CD4-positive, alpha-beta memory T cell (primary cell): Measurements from ENCODE around the gene KIF2A. TPM values are rescaled to one million over a fixed set of nuclear protein-coding genes. Genes with fewer than 3 reads are reported as not detected.

Source experiments
- CTCF ChIA-PET: fragments of 350-600 bp; sonication (Branson Sonifier 250); formaldehyde crosslinking; loops from one replicate; lab custom pipeline; 2021; ENCODE audit warnings: inconsistent platforms; ENCODE audit not compliant: partially characterized antibody; lab: Charles Lee
- POLR2A ChIA-PET: fragments of 350-600 bp; sonication (Branson Sonifier 250); formaldehyde crosslinking; loops from one replicate; lab custom pipeline; 2021; ENCODE audit not compliant: partially characterized antibody; lab: Charles Lee
- DNase-seq, 5 donors: peaks; one replicate each; pipeline versions ENCODE4 v3.0.0 to v3.0.0-alpha.2; 2020 to 2022; ENCODE audit warnings: mixed read lengths in 1 of 5
- H3K27ac ChIP-seq: one replicate; pipeline ENCODE4 v1.7.0; 2013; ENCODE audit warnings: low read depth, low read length
- H3K27me3 ChIP-seq: 2 replicates; pipeline ENCODE4 v1.7.0; 2013; ENCODE audit warnings: mild to moderate bottlenecking, low read length, moderate library complexity; ENCODE audit not compliant: insufficient read depth
- H3K36me3 ChIP-seq: 2 replicates; pipeline ENCODE4 v1.7.0; 2013; ENCODE audit warnings: mild to moderate bottlenecking, low read length, moderate library complexity; ENCODE audit not compliant: insufficient read depth
- H3K4me1 ChIP-seq: 2 replicates; pipeline ENCODE4 v1.7.0; 2013; ENCODE audit warnings: mild to moderate bottlenecking, low read length, moderate library complexity; ENCODE audit not compliant: insufficient read depth
- H3K4me3 ChIP-seq, 2 donors: one replicate each; pipeline ENCODE4 v1.7.0; 2013; ENCODE audit warnings: low read length in 2 of 2, mild to moderate bottlenecking in 1 of 2
- H3K9me3 ChIP-seq, 2 donors: one replicate each; pipeline ENCODE4 v1.7.0; 2013; ENCODE audit warnings: low read length in 2 of 2, control low read depth in 1 of 2; ENCODE audit not compliant: control insufficient read depth in 1 of 2
- H3K27ac Mint-ChIP-seq, 7 donors: one replicate each; pipeline ENCODE4 v1.8.0; 2020 to 2021; ENCODE audit warnings: mixed read lengths in 7 of 7, mild to moderate bottlenecking in 6 of 7, inconsistent platforms in 3 of 7, moderate library complexity in 3 of 7
- H3K27me3 Mint-ChIP-seq, 2 donors: one replicate each; pipeline ENCODE4 v1.8.0; 2020 to 2021; ENCODE audit warnings: mixed read lengths in 2 of 2
- H3K36me3 Mint-ChIP-seq, 2 donors: one replicate each; pipeline ENCODE4 v1.8.0; 2020 to 2021; ENCODE audit warnings: mixed read lengths in 2 of 2, inconsistent platforms in 1 of 2, mild to moderate bottlenecking in 1 of 2
- H3K4me1 Mint-ChIP-seq, 4 donors: one replicate each; pipeline ENCODE4 v1.8.0; 2020 to 2021; ENCODE audit warnings: mixed read lengths in 4 of 4, mild to moderate bottlenecking in 1 of 4
- H3K4me3 Mint-ChIP-seq, 8 donors: one replicate each; pipeline ENCODE4 v1.8.0; 2020 to 2021; ENCODE audit warnings: mixed read lengths in 8 of 8, mild to moderate bottlenecking in 7 of 8, moderate library complexity in 6 of 8, inconsistent platforms in 3 of 8
- H3K9me3 Mint-ChIP-seq, 8 donors: one replicate each; pipeline ENCODE4 v1.8.0; 2020 to 2021; ENCODE audit warnings: mixed read lengths in 8 of 8, mild to moderate bottlenecking in 5 of 8, inconsistent platforms in 3 of 8, moderate library complexity in 1 of 8
- intact Hi-C: fragments of 100-400 bp; cut with micrococcal nuclease; formaldehyde crosslinking; loops from one replicate; pipeline ENCODE4 v1.15.1; 2023
- polyA plus RNA-seq, 2 donors: library from polyadenylated mRNA; unstranded; fragments of 300-500 nt; fragmentation: Illumina TruSeq; gene quantifications; one replicate each; pipeline ENCODE4 v1.2.3, GENCODE V29; 2021
- total RNA-seq, 2 experiments: library from RNA; stranded (reverse); gene quantifications; one replicate each; pipeline ENCODE4 v1.2.3, GENCODE V29; 2021

The KIF2A gene
- total and polyA plus RNA-seq, 4 experiments from 2014 or later: 133 to 158 (median 154) TPM

DNA sequence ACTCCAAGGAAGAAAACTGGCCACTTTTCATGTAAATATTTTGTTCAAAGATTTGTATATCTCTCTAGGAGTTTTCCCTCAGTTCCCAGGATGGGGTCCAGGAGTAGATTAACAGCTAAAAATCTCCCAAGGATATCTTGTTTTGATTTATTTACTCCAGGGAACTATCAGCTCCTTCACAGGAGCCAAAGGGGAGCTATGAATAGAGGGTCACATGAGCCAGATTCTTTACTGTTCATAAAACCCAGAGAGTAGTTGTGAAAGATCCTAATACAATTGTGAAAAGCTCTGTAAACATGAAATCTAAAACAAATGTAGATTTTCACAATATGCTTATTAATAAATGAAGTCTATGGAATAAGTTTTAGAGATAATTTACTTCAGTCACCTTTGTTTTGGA lies 80.8 kb downstream of the KIF2A start:
- no peak for DNase-seq
- intact Hi-C loops: no loop called here
- H3K9me3 Mint-ChIP-seq: no peaks in the 10 kb centered on the region
- peaks cover 0 to 4% (median 0%) of the 10 kb centered on the region in 4 donors for H3K4me1 Mint-ChIP-seq
- no peaks in the 10 kb centered on the region for H3K27me3 Mint-ChIP-seq
- no peak overlapping the region for H3K4me3 Mint-ChIP-seq
- POLR2A ChIA-PET: interaction anchor here (3.2 kb wide), 1 partner anchor 16 kb away, joined by 25 read pairs; the partner anchor contains the start of gene DIMT1
- Histone ChIP-seq H3K27ac (no peak overlapping the region), H3K9me3 (no peaks in the 10 kb centered on the region), H3K4me3 (no peak overlapping the region), H3K4me1 (no peaks in the 10 kb centered on the region), H3K36me3 (peaks cover 48% of the 10 kb centered on the region), H3K27me3 (no peaks in the 10 kb centered on the region)
- H3K27ac Mint-ChIP-seq: peak overlapping the region in 5 of 7 donors; percentile 26 to 54 (median 48)
- H3K36me3 Mint-ChIP-seq: peaks cover 30 to 63% of the 10 kb centered on the region in 2 donors
- CTCF ChIA-PET: interaction anchor here (0.8 to 1.8 kb wide), 4 partner anchors 8 to 163 kb away, joined by 3 to 6 read pairs (median 4); partner anchors contain the start of gene IPO11

DNA sequence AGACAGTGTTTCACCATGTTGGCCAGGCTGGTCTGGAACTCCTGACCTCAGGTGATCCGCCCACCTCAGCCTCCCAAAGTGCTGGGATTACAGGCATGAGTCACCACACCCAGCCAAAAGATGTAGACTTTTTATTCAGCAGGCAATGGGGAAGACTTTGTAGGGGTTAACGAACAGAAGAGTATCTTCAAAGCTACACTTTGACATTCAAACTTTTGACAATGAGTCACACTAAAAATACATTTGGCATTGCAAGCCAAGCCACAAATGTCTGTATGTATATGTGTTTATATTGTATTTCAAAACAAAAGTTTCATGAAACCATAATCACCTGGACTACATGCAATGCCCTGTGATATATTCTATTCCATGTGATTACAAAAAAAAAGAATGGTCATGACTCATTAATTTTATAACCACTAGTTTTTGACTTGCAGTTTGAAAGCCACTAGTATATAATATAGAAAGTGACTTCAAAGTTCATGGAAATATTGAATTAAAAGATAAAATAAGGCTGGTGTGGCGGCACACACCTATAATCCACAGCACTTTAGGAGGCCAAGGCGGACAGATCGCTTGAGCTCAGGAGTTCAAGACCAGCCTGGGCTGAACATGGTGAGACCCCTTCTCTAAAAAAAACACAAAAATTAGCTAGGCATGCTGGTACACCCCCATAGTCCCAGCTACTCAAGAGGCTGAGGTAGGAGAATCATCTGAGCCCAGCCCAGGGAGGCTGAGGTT lies 89.4 kb downstream of the KIF2A start:
- H3K4me3 Mint-ChIP-seq: no peak overlapping the region

DNA sequence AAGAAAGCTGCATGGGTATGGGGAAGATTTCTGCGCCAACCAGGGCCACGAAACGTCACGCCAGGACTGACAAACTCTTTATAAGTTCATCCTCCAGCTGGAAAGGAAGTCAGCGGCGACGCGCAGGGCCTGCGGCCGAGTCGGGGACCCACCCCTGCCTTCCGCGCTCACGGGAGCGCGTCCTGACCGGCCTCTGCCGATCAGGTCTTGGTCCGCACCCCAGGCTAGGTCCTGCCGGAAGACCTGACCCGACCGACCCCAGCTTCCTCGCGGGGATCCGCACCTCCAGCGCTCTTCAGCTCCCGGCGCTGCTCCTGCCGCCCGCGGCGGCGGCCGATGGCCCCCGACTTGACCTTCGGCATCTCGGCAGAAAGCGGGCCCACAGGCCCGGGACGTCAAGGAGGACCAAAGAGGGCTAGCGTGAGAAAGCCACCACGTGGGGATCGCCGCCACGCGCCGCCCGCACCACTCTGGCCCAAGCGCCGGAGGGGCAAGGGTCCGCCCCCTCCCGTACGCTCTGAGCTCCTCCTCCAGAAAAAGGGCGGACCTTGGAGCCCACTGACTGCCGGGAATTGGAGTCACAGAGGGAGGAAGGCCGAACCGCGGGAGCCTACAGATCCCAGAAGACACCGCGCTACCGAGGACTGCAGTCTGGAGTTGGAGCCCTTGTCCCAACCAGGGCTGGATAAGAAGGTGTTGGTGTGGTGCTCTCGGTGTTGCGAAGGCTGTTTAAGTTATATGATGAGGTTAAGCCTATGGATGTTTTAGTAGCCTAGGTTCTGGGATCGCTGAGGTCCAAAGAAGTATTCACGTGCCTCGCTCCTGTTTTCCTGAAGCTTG lies 97.6 kb downstream of the KIF2A start, which contains the start of gene DIMT1:
Gene DIMT1 (minus strand): TSS at position 495 of the 840 bp plus-strand sequence. CDS start 133 bp downstream, at position 362.
- Mint-ChIP-seq H3K4me1 (peaks cover 19 to 32% (median 26%) of the 10 kb centered on the region in 4 donors), H3K36me3 (peaks cover 12 to 22% of the 10 kb centered on the region in 2 donors), H3K9me3 (peaks cover 0 to 4% (median 0%) of the 10 kb centered on the region in 8 donors), H3K4me3 (peak within 1 kb of the TSS; percentile 98 to 100 (median 99)), H3K27ac (peak within 1 kb of the TSS; percentile 91 to 99 (median 97)), H3K27me3 (no peaks in the 10 kb centered on the region)
- intact Hi-C loops: loop anchor here (1.0 to 5.0 kb wide), 3 partner anchors 9 to 181 kb away; partner anchors contain the start of genes IPO11 and KIF2A
- Histone ChIP-seq H3K4me1 (peaks cover 16% of the 10 kb centered on the region), H3K27me3 (no peaks in the 10 kb centered on the region), H3K4me3 (peak within 1 kb of the TSS; percentile 82 to 99), H3K9me3 (no peaks in the 10 kb centered on the region), H3K36me3 (peaks cover 5% of the 10 kb centered on the region), H3K27ac (peak within 1 kb of the TSS; percentile 94)
- peak; percentile 91 to 95 (median 91) for DNase-seq
- POLR2A ChIA-PET: interaction anchor here (0.7 to 4.4 kb wide), 25 partner anchors 8 to 995 kb away, joined by 3 to 88 read pairs (median 4); partner anchors contain the start of genes IPO11 and KIF2A
- CTCF ChIA-PET: interaction anchor here (0.8 to 2.9 kb wide), 17 partner anchors 9 to 1072 kb away, joined by 3 to 31 read pairs (median 5); partner anchors contain the start of genes IPO11 and KIF2A

More for the DNA sequence above, 89.4 kb downstream of the KIF2A start:
- Histone ChIP-seq H3K4me3 (no peak overlapping the region), H3K9me3 (no peaks in the 10 kb centered on the region), H3K36me3 (peaks cover 28% of the 10 kb centered on the region), H3K4me1 (peaks cover 14% of the 10 kb centered on the region), H3K27me3 (no peaks in the 10 kb centered on the region), H3K27ac (no peak overlapping the region)
- Mint-ChIP-seq H3K27me3 (no peaks in the 10 kb centered on the region), H3K4me1 (peaks cover 8 to 22% (median 11%) of the 10 kb centered on the region in 4 donors), H3K27ac (peak overlapping the region in 2 of 7 donors; percentile 64 to 71), H3K36me3 (peaks cover 41 to 64% of the 10 kb centered on the region in 2 donors), H3K9me3 (peaks cover 0 to 1% (median 0%) of the 10 kb centered on the region in 8 donors)
- DNase-seq: no peak
- ChIA-PET CTCF (interaction anchor here (1.8 to 2.2 kb wide), 3 partner anchors 8 to 171 kb away, joined by 4 to 10 read pairs (median 7); partner anchors contain the start of gene DIMT1), POLR2A (interaction anchor here (1.0 to 3.2 kb wide), 3 partner anchors 8 to 17 kb away, joined by 3 to 12 read pairs (median 4); partner anchors contain the start of genes DIMT1 and IPO11)
- intact Hi-C loops: no loop called here

DNA sequence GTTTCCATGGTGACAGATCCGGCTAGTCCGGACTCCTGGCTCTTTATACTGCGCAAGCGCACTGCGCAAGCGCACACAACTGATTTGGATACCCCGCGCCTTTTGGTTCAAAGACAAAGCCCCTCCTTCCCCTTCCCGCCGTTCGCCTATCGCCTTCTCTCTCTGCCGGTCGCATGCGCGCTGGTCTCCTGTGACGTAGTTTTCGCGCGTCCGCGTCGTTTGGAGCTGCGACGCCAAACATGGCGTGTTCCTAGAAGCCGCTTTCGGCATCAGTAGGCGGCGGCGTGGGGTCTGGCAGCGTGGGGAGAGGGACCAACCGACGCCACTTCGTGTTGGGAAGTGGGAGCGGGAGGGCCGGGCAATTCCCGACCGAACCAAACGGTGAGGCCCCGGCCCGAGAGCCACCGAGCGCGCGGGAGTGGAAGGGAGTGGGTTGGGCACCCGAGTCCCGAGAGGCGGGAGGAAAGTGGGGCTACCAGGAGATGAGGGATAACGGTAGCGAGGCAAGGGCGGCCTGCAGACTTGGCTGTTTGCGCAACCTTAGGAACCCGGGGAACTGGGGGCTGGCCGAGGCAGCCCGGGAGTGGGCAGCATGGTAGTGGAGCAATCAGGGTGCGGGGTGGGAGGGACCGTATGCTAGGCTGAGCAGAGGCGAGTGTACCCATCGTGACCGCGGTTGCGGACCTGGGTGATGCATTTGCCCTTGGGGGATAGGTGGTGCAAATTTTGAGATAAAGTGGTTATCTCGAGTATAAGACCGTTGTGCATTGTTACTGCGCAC lies 106.7 kb downstream of the KIF2A start, which contains the start of gene IPO11:
Gene IPO11 (plus strand): TSS at position 215 of the 781 bp plus-strand sequence. CDS start 24,517 bp downstream, outside the sequence.
- H3K4me3 ChIP-seq: peak within 1 kb of the TSS; percentile 82 to 87

DNA sequence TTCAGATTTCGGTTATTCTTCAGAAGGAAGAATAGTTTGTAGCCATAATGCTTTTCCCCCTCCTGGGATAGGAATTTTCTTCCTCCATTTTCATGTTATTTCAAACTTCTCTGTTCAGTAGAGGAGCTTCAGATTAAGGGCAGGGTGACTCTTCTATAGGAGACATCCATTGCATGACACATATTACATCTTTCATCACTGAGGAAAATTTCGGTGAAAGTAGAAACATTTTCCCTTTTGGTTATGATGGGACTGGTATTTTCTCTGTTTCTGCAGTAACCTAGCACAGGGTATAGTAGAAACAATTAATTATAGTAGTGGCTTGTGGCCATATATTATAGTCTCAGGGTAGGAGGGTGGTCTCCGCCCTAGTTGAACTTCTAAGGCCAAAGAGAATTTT lies 107.7 kb downstream of the KIF2A start:
- H3K9me3 Mint-ChIP-seq: no peaks in the 10 kb centered on the region
- POLR2A ChIA-PET: interaction anchor here (2.3 to 4.0 kb wide), 2 partner anchors 11 to 105 kb away, joined by 9 to 88 read pairs; partner anchors contain the start of gene DIMT1
- no peak overlapping the region for H3K27ac ChIP-seq
- H3K27me3 Mint-ChIP-seq: no peaks in the 10 kb centered on the region
- intact Hi-C loops: loop anchor here (5.0 kb wide), 2 partner anchors 164 to 1081 kb away; partner anchors contain the start of genes LRRC70 and ZSWIM6
- H3K9me3 ChIP-seq: no peaks in the 10 kb centered on the region
- peak overlapping the region in 1 of 2 donors; percentile 87 for H3K4me3 ChIP-seq
- peaks cover 19 to 32% (median 23%) of the 10 kb centered on the region in 4 donors for H3K4me1 Mint-ChIP-seq
- H3K36me3 ChIP-seq: no peaks in the 10 kb centered on the region
- peak overlapping the region; percentile 82 to 97 (median 93) for H3K4me3 Mint-ChIP-seq
- H3K27ac Mint-ChIP-seq: peak overlapping the region; percentile 88 to 98 (median 95)
- H3K4me1 ChIP-seq: peaks cover 17% of the 10 kb centered on the region
- H3K27me3 ChIP-seq: no peaks in the 10 kb centered on the region
- DNase-seq: no peak
- CTCF ChIA-PET: interaction anchor here (1.9 to 4.5 kb wide), 2 partner anchors 11 to 189 kb away, joined by 4 to 31 read pairs; partner anchors contain the start of gene DIMT1
- H3K36me3 Mint-ChIP-seq: peaks cover 0 to 18% of the 10 kb centered on the region in 2 donors

More for the DNA sequence above, 106.7 kb downstream of the KIF2A start, which contains the start of gene IPO11:
- Histone ChIP-seq H3K27me3 (no peaks in the 10 kb centered on the region), H3K27ac (peak within 1 kb of the TSS; percentile 68), H3K9me3 (no peaks in the 10 kb centered on the region), H3K4me1 (peaks cover 17% of the 10 kb centered on the region), H3K36me3 (no peaks in the 10 kb centered on the region)
- DNase-seq: peak; percentile 98 to 99 (median 98)
- Mint-ChIP-seq H3K9me3 (no peaks in the 10 kb centered on the region), H3K27me3 (no peaks in the 10 kb centered on the region), H3K4me3 (peak within 1 kb of the TSS; percentile 82 to 97 (median 93)), H3K4me1 (peaks cover 19 to 31% (median 23%) of the 10 kb centered on the region in 4 donors), H3K27ac (peak within 1 kb of the TSS; percentile 88 to 98 (median 95)), H3K36me3 (peaks cover 0 to 16% of the 10 kb centered on the region in 2 donors)
- ChIA-PET POLR2A (interaction anchor here (0.6 to 4.0 kb wide), 11 partner anchors 9 to 1081 kb away, joined by 3 to 88 read pairs (median 3); partner anchors contain the start of genes DIMT1, KIF2A and ZSWIM6), CTCF (interaction anchor here (0.7 to 4.5 kb wide), 4 partner anchors 10 to 188 kb away, joined by 3 to 31 read pairs (median 6); partner anchors contain the start of gene DIMT1)
- intact Hi-C loops: loop anchor here (1.0 to 5.0 kb wide), 4 partner anchors 9 to 1080 kb away; partner anchors contain the start of genes DIMT1, KIF2A, LRRC70 and ZSWIM6
